Osteoblast (primary cell): ENCODE data around the gene TMEM178B. TPM values are rescaled to one million over a fixed set of nuclear protein-coding genes. Genes with fewer than 3 reads are reported as not detected.

Experiments
- DNase-seq: peaks from one replicate; pipeline ENCODE4 v3.0.0; 2011; ENCODE audit warnings: low spot score, mixed read lengths; ENCODE audit not compliant: insufficient read length; ENCODE audit errors: missing footprints
- H2AFZ ChIP-seq: 2 replicates; pipeline ENCODE4 v1.6.0; 2011; ENCODE audit warnings: mild to moderate bottlenecking, low read length
- H3K27ac ChIP-seq: 2 replicates; pipeline ENCODE4 v1.5.1; 2011; ENCODE audit warnings: mild to moderate bottlenecking, low read depth, low read length, moderate library complexity
- H3K27me3 ChIP-seq: 2 replicates; pipeline ENCODE4 v1.6.0; 2012; ENCODE audit warnings: mild to moderate bottlenecking, control low read depth, inconsistent platforms, low read length, moderate library complexity; ENCODE audit not compliant: insufficient read depth
- H3K36me3 ChIP-seq: 2 replicates; pipeline ENCODE4 v1.5.1; 2011; ENCODE audit warnings: mild to moderate bottlenecking, low read length, control low read depth, moderate library complexity; ENCODE audit not compliant: insufficient read depth
- H3K4me1 ChIP-seq: 2 replicates; pipeline ENCODE4 v1.5.1; 2011; ENCODE audit warnings: mild to moderate bottlenecking, low read length, control low read depth, moderate library complexity; ENCODE audit not compliant: insufficient read depth
- H3K4me2 ChIP-seq: 2 replicates; pipeline ENCODE4 v1.6.0; 2011; ENCODE audit warnings: mild to moderate bottlenecking, low read length; ENCODE audit not compliant: insufficient read depth
- H3K4me3 ChIP-seq: fragments of 200-600 bp; sonication (generic); 3 replicates; pipeline ENCODE4 v1.5.1; 2012; ENCODE audit warnings: mild to moderate bottlenecking, low read length, inconsistent platforms; ENCODE audit not compliant: insufficient read depth
- H3K79me2 ChIP-seq: 2 replicates; pipeline ENCODE4 v1.6.0; 2012; ENCODE audit warnings: mild to moderate bottlenecking, low read length, control low read depth, inconsistent platforms; ENCODE audit not compliant: insufficient read depth
- H3K9me3 ChIP-seq: 2 replicates; pipeline ENCODE4 v1.5.1; 2011; ENCODE audit warnings: low read depth, low read length, control low read depth
- H4K20me1 ChIP-seq: 2 replicates; pipeline ENCODE4 v1.6.0; 2012; ENCODE audit warnings: mild to moderate bottlenecking, low read length, control low read depth; ENCODE audit not compliant: insufficient read depth
- CTCF ChIP-seq: IDR thresholded peaks from 2 replicates; pipeline ENCODE4 v1.5.1; 2011; ENCODE audit warnings: mild to moderate bottlenecking, low read depth, low read length, moderate library complexity; ENCODE audit errors: extremely low read depth
- total RNA-seq: library from RNA; depleted of rRNA; stranded (reverse); fragments of >200 nt; gene quantifications from 2 replicates; pipeline ENCODE4 v1.2.3, GENCODE V29; 2012

Gene TMEM178B
- total RNA-seq, 1 donor: 1.1 TPM

GRCh38 chr7:141304291-141304690 lies 230.4 kb downstream of the TMEM178B start:
- no peaks in the 10 kb centered on the region for H3K27me3 ChIP-seq
- H3K4me3 ChIP-seq: no peak overlapping the region
- no peak overlapping the region for H3K4me2 ChIP-seq
- H3K9me3 ChIP-seq: no peaks in the 10 kb centered on the region
- no peaks in the 10 kb centered on the region for H3K79me2 ChIP-seq
- H2AFZ ChIP-seq: no peak overlapping the region
- no peaks in the 10 kb centered on the region for H3K4me1 ChIP-seq
- no peaks in the 10 kb centered on the region for H4K20me1 ChIP-seq
- peak; percentile 34 for DNase-seq
- H3K36me3 ChIP-seq: no peaks in the 10 kb centered on the region
- H3K27ac ChIP-seq: no peak overlapping the region
- TF ChIP-seq CTCF: no peak

GRCh38 chr7:141306081-141306480 lies 232.2 kb downstream of the TMEM178B start:
- no peak overlapping the region for H2AFZ ChIP-seq
- no peaks in the 10 kb centered on the region for H3K36me3 ChIP-seq
- TF ChIP-seq CTCF: no peak
- no peaks in the 10 kb centered on the region for H3K4me1 ChIP-seq
- H3K4me3 ChIP-seq: no peak overlapping the region
- H3K27ac ChIP-seq: no peak overlapping the region
- no peak for DNase-seq
- H3K27me3 ChIP-seq: no peaks in the 10 kb centered on the region
- no peaks in the 10 kb centered on the region for H3K9me3 ChIP-seq
- H3K4me2 ChIP-seq: no peak overlapping the region
- H4K20me1 ChIP-seq: no peaks in the 10 kb centered on the region
- H3K79me2 ChIP-seq: no peaks in the 10 kb centered on the region

- no peaks in the 10 kb centered on the region for H3K4me1 ChIP-seq
- H3K36me3 ChIP-seq: no peaks in the 10 kb centered on the region
- H3K27ac ChIP-seq: no peak overlapping the region
- no peaks in the 10 kb centered on the region for H3K9me3 ChIP-seq
- H4K20me1 ChIP-seq: no peaks in the 10 kb centered on the region
- no peaks in the 10 kb centered on the region for H3K27me3 ChIP-seq
- H3K4me2 ChIP-seq: no peak overlapping the region
- H2AFZ ChIP-seq: no peak overlapping the region
- DNase-seq: no peak
- H3K79me2 ChIP-seq: no peaks in the 10 kb centered on the region
- TF ChIP-seq CTCF: no peak
- H3K4me3 ChIP-seq: no peak overlapping the region
Measured at GRCh38 chr7:141312395-141312794, 238.5 kb downstream of the TMEM178B start.

- TF ChIP-seq CTCF: no peak
- Histone ChIP-seq H3K36me3 (no peaks in the 10 kb centered on the region), H3K79me2 (no peaks in the 10 kb centered on the region), H3K27me3 (no peaks in the 10 kb centered on the region), H3K9me3 (no peaks in the 10 kb centered on the region), H4K20me1 (no peaks in the 10 kb centered on the region), H3K4me1 (no peaks in the 10 kb centered on the region), H2AFZ (no peak overlapping the region), H3K27ac (no peak overlapping the region), H3K4me2 (no peak overlapping the region), H3K4me3 (no peak overlapping the region)
- DNase-seq: no peak
Measured at GRCh38 chr7:141312828-141313521, 239.1 kb downstream of the TMEM178B start.
